K562 (cell line): ENCODE results near the gene GALNT13. TPM values are rescaled to one million over a fixed set of nuclear protein-coding genes. Genes with fewer than 3 reads are reported as not detected.

Experiments used
- ATAC-seq: fragments of 200-7000 bp; cut with Tn5 transposase; 3 replicates; pipeline ENCODE4 v1.9.1; 2020; ENCODE audit warnings: moderate library complexity
- BruUV-seq: library from RNA; stranded (reverse); fragments of 400-500 nt; replicated peaks from 2 replicates; lab custom pipeline; 2021; lab: Mats Ljungman, UMichigan
- CTCF ChIA-PET: fragments of 300-600 bp; formaldehyde crosslinking; extraction: SDS; loops from one replicate; lab custom pipeline; 2021; ENCODE audit warnings: low intra/inter-chr PET ratio; lab: Yijun Ruan, JAX
- POLR2A ChIA-PET: fragments of 300-600, 350-650 bp; sonication (Branson Sonifier 250); formaldehyde crosslinking; extraction: SDS; loops from one replicate; lab custom pipeline; 2021; ENCODE audit warnings: antibody characterized with exemption, inconsistent platforms; lab: Yijun Ruan, JAX
- DNase-seq, 4 experiments: peaks; one replicate each; pipeline versions ENCODE4 v3.0.0 to v3.0.0-alpha.2; 2011 to 2018; ENCODE audit warnings: low spot score in 3 of 4, mixed read lengths in 3 of 4; ENCODE audit errors: extremely low read depth in 1 of 4
- FAIRE-seq: peaks from 2 replicates; lab custom pipeline; 2011; peaks lifted over from hg19 to GRCh38; lab: Jason Lieb, UNC
- H2AFZ ChIP-seq: 2 replicates; pipeline ENCODE4 v1.6.0; 2011; ENCODE audit warnings: low read depth, low read length, control low read depth, inconsistent platforms
- H3K27ac ChIP-seq: fragments of 200-600 bp; 3 replicates; pipeline ENCODE4 v1.8.0; 2011; ENCODE audit warnings: low read depth, mild to moderate bottlenecking, control low read depth, inconsistent platforms, low read length, moderate library complexity, mixed read lengths; ENCODE audit errors: extremely low read depth
- H3K27me3 ChIP-seq, 2 experiments: fragments of 300-600 bp in 1 of 2; 2 replicates in 1 of 2; 3 replicates in 1 of 2; pipeline versions ENCODE4 v1.6.0 to v1.8.0; 2011; ENCODE audit warnings: inconsistent platforms in 2 of 2, low read length in 2 of 2, mild to moderate bottlenecking in 1 of 2, mixed read lengths in 1 of 2, moderate library complexity in 1 of 2; ENCODE audit not compliant: control insufficient read depth in 2 of 2, insufficient read depth in 2 of 2
- H3K36me3 ChIP-seq: fragments of 300-600 bp; 3 replicates; pipeline ENCODE4 v1.8.0; 2011; ENCODE audit warnings: mild to moderate bottlenecking, low read length, inconsistent platforms; ENCODE audit not compliant: control insufficient read depth, insufficient read depth
- H3K4me1 ChIP-seq, 2 experiments: fragments of 200-600 bp in 1 of 2; replicated peaks in 1 of 2; 2 replicates in 1 of 2; 3 replicates in 1 of 2; pipeline versions ENCODE4 v1.5.1 to v1.8.0; 2011; ENCODE audit warnings: inconsistent platforms in 2 of 2, low read length in 2 of 2, mild to moderate bottlenecking in 1 of 2, mixed read lengths in 1 of 2, moderate library complexity in 1 of 2; ENCODE audit not compliant: control insufficient read depth in 2 of 2, insufficient read depth in 2 of 2
- H3K4me2 ChIP-seq: 2 replicates; pipeline ENCODE4 v1.6.1; 2011; ENCODE audit warnings: low read length, control low read depth, inconsistent platforms, mixed read lengths; ENCODE audit not compliant: insufficient read depth
- H3K4me3 ChIP-seq: fragments of 200-600 bp; sonication (generic), shearing (Covaris generic); 2 replicates; pipeline ENCODE4 v1.5.1; 2016; ENCODE audit warnings: control low read depth, inconsistent platforms
- H3K79me2 ChIP-seq: fragments of 200-600 bp; 3 replicates; pipeline ENCODE4 v1.8.0; 2011; ENCODE audit warnings: low read length, inconsistent platforms; ENCODE audit not compliant: control insufficient read depth, insufficient read depth
- H3K9ac ChIP-seq, 2 experiments: 2 replicates each; pipeline versions ENCODE4 v1.6.0 to v1.6.1; 2011; ENCODE audit warnings: low read depth in 2 of 2, low read length in 2 of 2, control low read depth in 1 of 2, inconsistent platforms in 1 of 2, mild to moderate bottlenecking in 1 of 2, mixed read lengths in 1 of 2; ENCODE audit not compliant: insufficient read depth in 1 of 2
- H3K9me1 ChIP-seq: one replicate; pipeline ENCODE4 v1.6.0; 2011; ENCODE audit warnings: inconsistent platforms, mild to moderate bottlenecking, low read length, moderate library complexity; ENCODE audit not compliant: control insufficient read depth, insufficient read depth
- H3K9me3 ChIP-seq: replicated peaks from 2 replicates; pipeline ENCODE4 v1.5.1; 2011; ENCODE audit warnings: low read depth, low read length, inconsistent platforms; ENCODE audit not compliant: control insufficient read depth, insufficient read depth
- H4K20me1 ChIP-seq: replicated peaks from 2 replicates; pipeline ENCODE4 v1.6.1; 2011; ENCODE audit warnings: low read length, inconsistent platforms, mixed read lengths; ENCODE audit not compliant: control insufficient read depth, insufficient read depth
- CEBPG ChIP-seq, 3 experiments: fragments of 200-800 bp in 1 of 3; sonication (Bioruptor generic) in 1 of 3; sonication (generic) in 1 of 3; formaldehyde crosslinking in 1 of 3; IDR thresholded peaks in 2 of 3; conservative IDR thresholded peaks in 1 of 3; 2 replicates each; pipeline versions ENCODE4 v1.6.1 to v1.8.0; 2016 to 2022; ENCODE audit warnings: missing compliant biosample characterization in 2 of 3, missing genetic modification characterization in 2 of 3, mild to moderate bottlenecking in 1 of 3, missing genetic modification reagents in 1 of 3
- FOXA1 ChIP-seq: fragments of 450-650 bp; IDR thresholded peaks from 2 replicates; pipeline ENCODE4 v1.6.1; 2016; ENCODE audit warnings: mild to moderate bottlenecking, borderline replicate concordance
- IFI16 ChIP-seq: fragments of 250-450 bp; sonication (Bioruptor Pico); IDR thresholded peaks from 2 replicates; pipeline ENCODE4 v2.1.2; 2022; ENCODE audit warnings: mild to moderate bottlenecking, inconsistent platforms
- KAT8 ChIP-seq: fragments of 450-650 bp; IDR thresholded peaks from 2 replicates; pipeline ENCODE4 v1.6.1; 2016; ENCODE audit warnings: low read depth, mild to moderate bottlenecking
- MCM3 ChIP-seq: fragments of 450-650 bp; IDR thresholded peaks from 2 replicates; pipeline ENCODE4 v1.6.1; 2016
- MXD1 ChIP-seq: fragments of 250-450 bp; sonication (Bioruptor Pico); IDR thresholded peaks from 2 replicates; pipeline ENCODE4 v1.8.0; 2021; ENCODE audit warnings: borderline replicate concordance, mild to moderate bottlenecking, moderate library complexity; ENCODE audit not compliant: poor library complexity, severe bottlenecking
- MYBL2 ChIP-seq, 2 experiments: fragments of 450-650 bp in 1 of 2; sonication (generic) in 1 of 2; formaldehyde crosslinking in 1 of 2; IDR thresholded peaks; 2 replicates each; pipeline versions ENCODE4 v1.6.1 to v1.8.1; 2017 to 2022; ENCODE audit warnings: borderline replicate concordance in 1 of 2, inconsistent platforms in 1 of 2, low read depth in 1 of 2, mild to moderate bottlenecking in 1 of 2, missing genetic modification reagents in 1 of 2, moderate library complexity in 1 of 2
- NONO ChIP-seq, 2 experiments: fragments of 200-400 bp in 1 of 2; fragments of 450-650 bp in 1 of 2; formaldehyde crosslinking in 1 of 2; IDR thresholded peaks; 2 replicates each; pipeline ENCODE4 v1.6.1; 2017; ENCODE audit warnings: low read depth in 2 of 2, mild to moderate bottlenecking in 2 of 2, moderate library complexity in 2 of 2, low read length in 1 of 2
- NR4A1 ChIP-seq, 2 experiments: fragments of 250-450 bp in 1 of 2; fragments of 450-650 bp in 1 of 2; sonication (Bioruptor Pico) in 1 of 2; IDR thresholded peaks; 2 replicates each; pipeline versions ENCODE4 v1.4.0 to v1.6.1; 2016 to 2020; ENCODE audit warnings: mild to moderate bottlenecking in 2 of 2, missing compliant biosample characterization in 1 of 2, missing genetic modification characterization in 1 of 2, moderate library complexity in 1 of 2
- POU5F1 ChIP-seq: fragments of 150-350 bp; IDR thresholded peaks from 2 replicates; pipeline ENCODE4 v1.6.1; 2014; ENCODE audit warnings: borderline replicate concordance, low read length, low read depth, mild to moderate bottlenecking; ENCODE audit not compliant: partially characterized antibody
- RBM39 ChIP-seq: fragments of 200-400 bp; formaldehyde crosslinking; optimal IDR thresholded peaks from 2 replicates; pipeline ENCODE3; 2018; ENCODE audit warnings: low read depth, low read length
- RHOXF2B ChIP-seq: fragments of 250-450 bp; sonication (Bioruptor Pico); conservative IDR thresholded peaks from 2 replicates; pipeline ENCODE4 v1.5.1; 2021
- TSC22D4 ChIP-seq: fragments of 450-650 bp; IDR thresholded peaks from 2 replicates; pipeline ENCODE4 v1.6.1; 2016; ENCODE audit warnings: missing genetic modification characterization, missing biosample characterization, control low read depth
- ZBTB26 ChIP-seq: fragments of 450-650 bp; formaldehyde crosslinking; IDR thresholded peaks from 2 replicates; pipeline ENCODE4 v1.4.0; 2022; ENCODE audit warnings: missing genetic modification characterization
- ZC3H11A ChIP-seq: IDR thresholded peaks from 2 replicates; pipeline ENCODE4 v1.6.1; 2012; ENCODE audit warnings: low read depth, low read length, improper control_type of control experiment
- ZNF778 ChIP-seq: fragments of 450-650 bp; formaldehyde crosslinking; IDR thresholded peaks from 2 replicates; pipeline ENCODE4 v1.4.0; 2020; ENCODE audit warnings: mild to moderate bottlenecking, moderate library complexity
- WGBS: fragments of 100-300 bp; shearing (Covaris generic); methylation state at CpG from one replicate; pipeline ENCODE4 v1.1.6; 2016; ENCODE audit warnings: low coverage, mixed read lengths; ENCODE audit not compliant: insufficient coverage; ENCODE audit errors: missing lambda C conversion rate; 5-methylcytosine and 5-hydroxymethylcytosine counted together
- in situ Hi-C: fragments of 300-500 bp; cut with MboI; formaldehyde crosslinking; loops from 4 replicates; pipeline ENCODE4 v1.15.0; 2018; ENCODE audit warnings: inconsistent platforms, mixed read lengths
- intact Hi-C: fragments of 100-400 bp; cut with micrococcal nuclease; formaldehyde crosslinking; loops from 2 replicates; pipeline ENCODE4 v1.14.2; 2022
- polyA plus RNA-seq, 8 experiments: library from polyadenylated mRNA; depleted of rRNA in 4 of 8; stranded (reverse) in 5 of 8; unstranded in 3 of 8; fragments of >200 nt; fragmentation: Nextera tagmentation in 2 of 8; fragmentation: Illumina TruSeq in 1 of 8; extraction: Ambion mirVana in 2 of 8; extraction: Trizol in 1 of 8; gene quantifications; 2 replicates each; pipeline versions ENCODE4 v1.2.1 to v1.2.3, GENCODE V29; 2011 to 2014; ENCODE audit warnings: inconsistent platforms in 1 of 8, missing spikeins in 1 of 8
- total RNA-seq, 7 experiments: library from RNA; depleted of rRNA in 6 of 7; stranded (reverse); fragments of >200 nt in 6 of 7; fragmentation: Illumina TruSeq in 2 of 7; extraction: Trizol in 2 of 7; gene quantifications; 2 replicates each; pipeline versions ENCODE4 v1.2.1 to v1.2.3, GENCODE V29; 2011 to 2021; ENCODE audit warnings: low replicate concordance in 1 of 7
- TF ChIP-seq, protein P1 (sequence below): fragments of 450-650 bp; IDR thresholded peaks from 2 replicates; pipeline ENCODE4 v1.6.1; 2016; ENCODE audit warnings: low read depth, mild to moderate bottlenecking, moderate library complexity
- TF ChIP-seq, protein P2 (sequence below), 3 experiments: IDR thresholded peaks in 2 of 3; conservative IDR thresholded peaks in 1 of 3; 2 replicates each; pipeline ENCODE4 v1.5.1; 2011 to 2012; ENCODE audit warnings: low read length in 3 of 3, mild to moderate bottlenecking in 3 of 3, control low read depth in 2 of 3, improper control_type of control experiment in 1 of 3, inconsistent platforms in 1 of 3, low read depth in 1 of 3, mixed read lengths in 1 of 3, moderate library complexity in 1 of 3; ENCODE audit not compliant: insufficient read depth in 2 of 3

GALNT13 gene
- total and polyA plus RNA-seq, 9 of the 15 experiments (the other 6 are each of a cell fraction or from before 2014, with no cell fraction given): not detected

DNA sequence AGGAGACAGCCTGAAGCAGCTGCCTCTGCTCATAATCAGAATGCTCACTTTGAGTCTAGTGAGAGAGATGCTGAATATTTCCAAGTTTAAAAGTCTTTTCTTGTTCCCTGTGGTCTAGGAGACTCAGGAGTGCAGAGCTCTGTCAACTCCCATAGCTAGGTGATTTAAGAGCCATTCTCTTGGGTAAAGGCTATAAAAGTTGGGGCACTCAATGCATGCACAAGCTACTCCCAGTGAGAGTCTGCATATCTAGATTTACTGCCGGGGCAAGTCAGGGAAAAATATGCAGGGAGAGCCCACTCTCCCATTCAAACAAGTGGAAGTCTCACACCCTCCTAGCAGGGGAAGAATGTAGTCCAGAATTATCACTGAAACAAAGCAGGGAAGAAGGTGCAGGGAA, 418.1 kb downstream of the GALNT13 start:
- in situ Hi-C loops: no loop called here

More for the DNA sequence above, 418.1 kb downstream of the GALNT13 start:
- CTCF ChIA-PET: no interaction called here
- Histone ChIP-seq H3K36me3 (no peaks in the 10 kb centered on the region), H3K27me3 (no peaks in the 10 kb centered on the region), H3K4me1 (no peaks in the 10 kb centered on the region), H3K79me2 (no peaks in the 10 kb centered on the region), H3K9me1 (no peaks in the 10 kb centered on the region), H3K9me3 (no peaks in the 10 kb centered on the region; the same call in none of the 2 replicates), H3K4me2 (no peak overlapping the region), H4K20me1 (no peaks in the 10 kb centered on the region), H3K27ac (no peak overlapping the region), H3K4me3 (no peak overlapping the region), H2AFZ (no peak overlapping the region), H3K9ac (no peak overlapping the region)
- no peak for DNase-seq
- POLR2A ChIA-PET: no interaction called here
- FAIRE-seq: no peak
- intact Hi-C loops: no loop called here
- no TSS peak for BruUV-seq
- TF ChIP-seq CEBPG (CRISPR knock-in tag; IDR thresholded peaks at IDR 0.05) (no peak), CEBPG (tag; conservative IDR thresholded peaks at IDR 0.05 in 1 of 2, IDR thresholded peaks at IDR 0.05 in 1 of 2) (no peak), MXD1 (no peak), MCM3 (no peak), RBM39 (no peak), ZC3H11A (no peak), KAT8 (no peak), FOXA1 (no peak), RHOXF2B (CRISPR knock-in tag) (no peak), ZBTB26 (CRISPR knock-in tag) (no peak), TSC22D4 (tag) (no peak), MYBL2 (IDR thresholded peaks at IDR 0.05; ENCODE audit: low read depth) (no peak), MYBL2 (CRISPR knock-in tag; IDR thresholded peaks at IDR 0.05; ENCODE audit: borderline replicate concordance) (no peak), NR4A1 (CRISPR knock-in tag; IDR thresholded peaks at IDR 0.05) (no peak), NR4A1 (tag; IDR thresholded peaks at IDR 0.05) (no peak), POU5F1 (no peak), ZNF778 (no peak), NONO (IDR thresholded peaks at IDR 0.05; ENCODE audit: low read depth in 2 of 2, low read length in 1 of 2) (no peak), IFI16 (no peak)
- TF ChIP-seq, protein P1, sequence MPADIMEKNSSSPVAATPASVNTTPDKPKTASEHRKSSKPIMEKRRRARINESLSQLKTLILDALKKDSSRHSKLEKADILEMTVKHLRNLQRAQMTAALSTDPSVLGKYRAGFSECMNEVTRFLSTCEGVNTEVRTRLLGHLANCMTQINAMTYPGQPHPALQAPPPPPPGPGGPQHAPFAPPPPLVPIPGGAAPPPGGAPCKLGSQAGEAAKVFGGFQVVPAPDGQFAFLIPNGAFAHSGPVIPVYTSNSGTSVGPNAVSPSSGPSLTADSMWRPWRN: no peak
- TF ChIP-seq, protein P2, sequence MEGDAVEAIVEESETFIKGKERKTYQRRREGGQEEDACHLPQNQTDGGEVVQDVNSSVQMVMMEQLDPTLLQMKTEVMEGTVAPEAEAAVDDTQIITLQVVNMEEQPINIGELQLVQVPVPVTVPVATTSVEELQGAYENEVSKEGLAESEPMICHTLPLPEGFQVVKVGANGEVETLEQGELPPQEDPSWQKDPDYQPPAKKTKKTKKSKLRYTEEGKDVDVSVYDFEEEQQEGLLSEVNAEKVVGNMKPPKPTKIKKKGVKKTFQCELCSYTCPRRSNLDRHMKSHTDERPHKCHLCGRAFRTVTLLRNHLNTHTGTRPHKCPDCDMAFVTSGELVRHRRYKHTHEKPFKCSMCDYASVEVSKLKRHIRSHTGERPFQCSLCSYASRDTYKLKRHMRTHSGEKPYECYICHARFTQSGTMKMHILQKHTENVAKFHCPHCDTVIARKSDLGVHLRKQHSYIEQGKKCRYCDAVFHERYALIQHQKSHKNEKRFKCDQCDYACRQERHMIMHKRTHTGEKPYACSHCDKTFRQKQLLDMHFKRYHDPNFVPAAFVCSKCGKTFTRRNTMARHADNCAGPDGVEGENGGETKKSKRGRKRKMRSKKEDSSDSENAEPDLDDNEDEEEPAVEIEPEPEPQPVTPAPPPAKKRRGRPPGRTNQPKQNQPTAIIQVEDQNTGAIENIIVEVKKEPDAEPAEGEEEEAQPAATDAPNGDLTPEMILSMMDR (IDR thresholded peaks at IDR 0.05 in 2 of 3, conservative IDR thresholded peaks at IDR 0.05 in 1 of 3; ENCODE audit: insufficient read depth in 2 of 3, low read depth in 1 of 3, low read length in 3 of 3): no peak
- WGBS: 0% methylated on average over 1 of the region's 1 CpG
- no peak for ATAC-seq
